ENCODE results near the gene KDM2A.

Gene KDM2A

DNA sequence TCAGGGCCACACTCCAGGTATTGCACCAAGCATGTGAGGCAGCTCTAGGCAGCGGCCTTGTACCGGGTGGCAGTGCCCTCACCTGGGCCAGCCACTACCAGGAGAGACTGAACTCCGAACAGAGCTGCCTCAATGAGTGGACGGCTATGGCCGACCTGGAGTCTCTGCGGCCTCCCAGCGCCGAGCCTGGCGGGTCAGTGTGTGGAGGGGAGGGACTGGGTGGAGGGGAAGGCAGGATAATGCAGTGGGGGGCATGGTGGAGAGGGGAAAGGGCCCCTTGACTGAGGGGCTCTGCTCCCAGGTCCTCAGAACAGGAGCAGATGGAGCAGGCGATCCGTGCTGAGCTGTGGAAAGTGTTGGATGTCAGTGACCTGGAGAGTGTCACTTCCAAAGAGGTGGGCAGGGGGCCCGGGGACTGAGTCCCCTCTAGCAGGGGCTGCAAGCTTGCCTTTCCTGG lies 188.5 kb downstream of the KDM2A start:
- TF ChIP-seq, protein P1, sequence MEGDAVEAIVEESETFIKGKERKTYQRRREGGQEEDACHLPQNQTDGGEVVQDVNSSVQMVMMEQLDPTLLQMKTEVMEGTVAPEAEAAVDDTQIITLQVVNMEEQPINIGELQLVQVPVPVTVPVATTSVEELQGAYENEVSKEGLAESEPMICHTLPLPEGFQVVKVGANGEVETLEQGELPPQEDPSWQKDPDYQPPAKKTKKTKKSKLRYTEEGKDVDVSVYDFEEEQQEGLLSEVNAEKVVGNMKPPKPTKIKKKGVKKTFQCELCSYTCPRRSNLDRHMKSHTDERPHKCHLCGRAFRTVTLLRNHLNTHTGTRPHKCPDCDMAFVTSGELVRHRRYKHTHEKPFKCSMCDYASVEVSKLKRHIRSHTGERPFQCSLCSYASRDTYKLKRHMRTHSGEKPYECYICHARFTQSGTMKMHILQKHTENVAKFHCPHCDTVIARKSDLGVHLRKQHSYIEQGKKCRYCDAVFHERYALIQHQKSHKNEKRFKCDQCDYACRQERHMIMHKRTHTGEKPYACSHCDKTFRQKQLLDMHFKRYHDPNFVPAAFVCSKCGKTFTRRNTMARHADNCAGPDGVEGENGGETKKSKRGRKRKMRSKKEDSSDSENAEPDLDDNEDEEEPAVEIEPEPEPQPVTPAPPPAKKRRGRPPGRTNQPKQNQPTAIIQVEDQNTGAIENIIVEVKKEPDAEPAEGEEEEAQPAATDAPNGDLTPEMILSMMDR (IDR thresholded peaks at IDR 0.05; ENCODE audit: insufficient read depth, missing control alignments) = no peak
- DNase-seq (ENCODE audit: insufficient read length, low spot score) = no peak
- FAIRE-seq = no peak

Measured in D721Med (cell line).